COLO829 (cell line): ENCODE measurements around the gene CCDC185.
A peak's percentile ranks its signal among the peaks of the same experiment; 100 is the strongest.
"Not testable (repeated sequence)": the region's sequence is repeated elsewhere in the genome, so short reads cannot be mapped to it uniquely, and the experiment has no call there.

Experiments used
- DNase-seq: peaks from one replicate; pipeline ENCODE4 v3.0.0; 2012; ENCODE audit warnings: low spot score

Gene CCDC185

GRCh38 chr1:223394706-223395105, 1.5 kb downstream of the CCDC185 start:
- DNase-seq, result no peak

GRCh38 chr1:223399393-223399792, 6.2 kb downstream of the CCDC185 start:
- DNase-seq, result not testable (repeated sequence)

GRCh38 chr1:223401873-223402789, 8.9 kb downstream of the CCDC185 start:
- DNase-seq, result peak; percentile 90

GRCh38 chr1:223402790-223403142, 9.6 kb downstream of the CCDC185 start:
- no peak for DNase-seq

- DNase-seq, result no peak
Observed at GRCh38 chr1:223403184-223403815, 10.1 kb downstream of the CCDC185 start.

GRCh38 chr1:223405507-223405906, 12.3 kb downstream of the CCDC185 start:
- DNase-seq, result no peak

GRCh38 chr1:223410036-223410435, 16.8 kb downstream of the CCDC185 start:
- DNase-seq, result no peak

GRCh38 chr1:223411309-223411708, 18.1 kb downstream of the CCDC185 start:
- no peak for DNase-seq

- no peak for DNase-seq
Observed at GRCh38 chr1:223411710-223412109, 18.5 kb downstream of the CCDC185 start.

GRCh38 chr1:223413216-223413615, 20.0 kb downstream of the CCDC185 start:
- no peak for DNase-seq

- DNase-seq, result no peak
Observed at GRCh38 chr1:223417444-223417843, 24.2 kb downstream of the CCDC185 start.

GRCh38 chr1:223417903-223418663, 24.9 kb downstream of the CCDC185 start:
- no peak for DNase-seq

- DNase-seq, result no peak
Observed at GRCh38 chr1:223419115-223419514, 25.9 kb downstream of the CCDC185 start.

GRCh38 chr1:223419561-223419960, 26.3 kb downstream of the CCDC185 start:
- no peak for DNase-seq

- DNase-seq, result no peak
Observed at GRCh38 chr1:223421025-223421424, 27.8 kb downstream of the CCDC185 start.

GRCh38 chr1:223421676-223422075, 28.5 kb downstream of the CCDC185 start:
- no peak for DNase-seq

- no peak for DNase-seq
Observed at GRCh38 chr1:223422911-223423310, 29.7 kb downstream of the CCDC185 start.

- DNase-seq, result no peak
Observed at GRCh38 chr1:223423641-223424233, 30.5 kb downstream of the CCDC185 start.

GRCh38 chr1:223425550-223425949, 32.3 kb downstream of the CCDC185 start:
- no peak for DNase-seq

- DNase-seq, result no peak
Observed at GRCh38 chr1:223426936-223427335, 33.7 kb downstream of the CCDC185 start.

- no peak for DNase-seq
Observed at GRCh38 chr1:223429313-223429731, 36.1 kb downstream of the CCDC185 start.

GRCh38 chr1:223429821-223430220, 36.6 kb downstream of the CCDC185 start:
- no peak for DNase-seq
